ENCODE data around the gene YTHDC2. TPM values are rescaled to one million over a fixed set of nuclear protein-coding genes. Genes with fewer than 3 reads are reported as not detected.

Gene YTHDC2
- total RNA-seq, 2 experiments from 2014 or later: 33.9 to 41.7 TPM

DNA sequence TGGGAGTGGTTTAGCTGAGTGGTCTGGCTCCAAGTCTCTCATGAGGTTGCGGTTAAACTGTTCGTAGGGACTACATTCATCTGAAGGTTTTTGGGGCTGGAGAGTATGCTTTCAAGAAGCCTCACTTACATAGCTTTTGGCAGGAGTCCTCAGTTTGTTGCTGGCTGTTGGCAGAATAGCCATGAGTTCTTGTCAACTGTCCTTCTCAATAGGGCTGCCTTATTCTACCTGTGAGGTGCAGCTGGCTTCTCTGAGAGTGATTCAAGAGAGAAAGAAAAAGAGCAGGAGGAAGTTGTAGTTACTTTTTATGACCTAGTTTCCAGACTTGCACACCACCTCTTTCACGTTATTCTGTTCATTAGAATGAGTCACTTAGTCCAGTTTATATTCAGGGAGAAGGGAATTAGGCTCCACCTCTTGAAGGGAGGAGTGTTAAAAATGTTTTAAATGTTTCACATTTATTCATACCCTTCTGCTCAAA lies 33.2 kb downstream of the YTHDC2 start:
- H3K36me3 Mint-ChIP-seq (ENCODE audit: low read depth): peaks cover 75% of the 10 kb centered on the region
- H3K27ac Mint-ChIP-seq: no peak overlapping the region
- H3K27me3 Mint-ChIP-seq: no peaks in the 10 kb centered on the region
- Histone ChIP-seq H3K9me3 (ENCODE audit: control insufficient read depth in 1 of 2, insufficient read depth in 1 of 2, low read length in 2 of 2) (no peaks in the 10 kb centered on the region), H3K4me3 (ENCODE audit: low read length) (no peak overlapping the region), H3K4me1 (ENCODE audit: insufficient read depth, low read length) (no peaks in the 10 kb centered on the region), H3K27ac (ENCODE audit: low read depth in 1 of 2, low read length in 2 of 2) (no peak overlapping the region), H3K36me3 (ENCODE audit: insufficient read depth, low read length) (peaks cover 46% of the 10 kb centered on the region), H3K27me3 (ENCODE audit: control insufficient read depth in 1 of 2, insufficient read depth in 2 of 2, low read length in 2 of 2) (no peaks in the 10 kb centered on the region)
- ATAC-seq (ENCODE audit: poor library complexity) (no peak), DNase-seq (no peak)
- ChIA-PET CTCF (no interaction called here), POLR2A (no interaction called here)
- H3K4me3 Mint-ChIP-seq: no peak overlapping the region
- H3K4me1 Mint-ChIP-seq (ENCODE audit: low read depth): peaks cover 5% of the 10 kb centered on the region
- H3K9me3 Mint-ChIP-seq: no peaks in the 10 kb centered on the region
- no peak for TF ChIP-seq CTCF (IDR thresholded peaks at IDR 0.05)
- intact Hi-C loops (cut with DNase I, micrococcal nuclease): no loop called here

DNA sequence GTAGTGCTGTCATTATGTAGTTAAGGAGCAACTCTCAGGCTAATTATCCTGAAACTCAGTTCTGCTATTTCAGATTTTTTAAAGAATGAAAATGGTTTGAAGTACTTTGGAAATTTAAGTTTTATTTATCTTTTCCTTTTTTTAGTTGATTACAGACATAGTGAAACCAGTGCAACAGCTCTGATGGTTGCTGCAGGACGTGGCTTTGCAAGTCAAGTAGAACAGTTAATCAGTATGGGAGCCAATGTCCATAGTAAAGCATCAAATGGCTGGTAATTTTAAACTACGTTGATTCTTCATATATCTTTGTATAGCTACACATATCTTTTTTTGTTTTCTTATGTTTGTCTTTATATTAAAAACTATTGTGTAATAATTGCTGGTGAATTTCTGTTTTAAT lies 34.9 kb downstream of the YTHDC2 start:
- POLR2A ChIA-PET: no interaction called here

DNA sequence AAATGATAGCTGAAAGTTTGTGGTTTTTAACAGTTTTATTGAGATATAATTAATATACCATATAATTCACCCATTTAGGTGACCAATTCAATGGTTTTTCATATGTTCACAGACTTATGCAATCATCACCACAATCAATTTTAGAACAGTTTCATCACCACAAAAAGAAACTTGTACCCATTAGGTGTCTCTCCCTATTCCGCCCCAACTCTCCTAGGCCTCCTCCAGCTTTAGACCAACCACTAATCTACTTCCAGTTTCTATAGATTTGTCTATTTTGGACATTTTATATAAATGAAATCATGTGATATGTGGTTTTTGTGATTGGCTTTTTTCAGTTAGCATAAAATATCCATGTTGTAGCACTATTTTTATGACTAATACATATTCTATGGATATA lies 38.6 kb downstream of the YTHDC2 start:
- no peaks in the 10 kb centered on the region for H3K4me1 Mint-ChIP-seq (ENCODE audit: low read depth)
- intact Hi-C loops (cut with DNase I, micrococcal nuclease): no loop called here
- no peak for TF ChIP-seq CTCF (IDR thresholded peaks at IDR 0.05)

More for the DNA sequence above, 34.9 kb downstream of the YTHDC2 start:
- Mint-ChIP-seq H3K27me3 (no peaks in the 10 kb centered on the region), H3K9me3 (no peaks in the 10 kb centered on the region), H3K4me1 (ENCODE audit: low read depth) (peaks cover 5% of the 10 kb centered on the region), H3K27ac (no peak overlapping the region), H3K4me3 (no peak overlapping the region), H3K36me3 (ENCODE audit: low read depth) (peaks cover 79% of the 10 kb centered on the region)
- no peak overlapping the region for H3K4me3 ChIP-seq (ENCODE audit: low read length)
- TF ChIP-seq CTCF (IDR thresholded peaks at IDR 0.05): no peak
- intact Hi-C loops (cut with DNase I, micrococcal nuclease): no loop called here
- H3K27me3 ChIP-seq (ENCODE audit: control insufficient read depth in 1 of 2, insufficient read depth in 2 of 2, low read length in 2 of 2): no peaks in the 10 kb centered on the region
- no peaks in the 10 kb centered on the region for H3K4me1 ChIP-seq (ENCODE audit: insufficient read depth, low read length)
- ATAC-seq (ENCODE audit: poor library complexity): no peak
- no peaks in the 10 kb centered on the region for H3K9me3 ChIP-seq (ENCODE audit: control insufficient read depth in 1 of 2, insufficient read depth in 1 of 2, low read length in 2 of 2)
- H3K27ac ChIP-seq (ENCODE audit: low read depth in 1 of 2, low read length in 2 of 2): no peak overlapping the region
- H3K36me3 ChIP-seq (ENCODE audit: insufficient read depth, low read length): peaks cover 56% of the 10 kb centered on the region
- DNase-seq: no peak
- CTCF ChIA-PET: no interaction called here

More for the DNA sequence above, 38.6 kb downstream of the YTHDC2 start:
- peaks cover 76% of the 10 kb centered on the region for H3K36me3 Mint-ChIP-seq (ENCODE audit: low read depth)
- H3K9me3 Mint-ChIP-seq: no peaks in the 10 kb centered on the region
- peaks cover 60% of the 10 kb centered on the region for H3K36me3 ChIP-seq (ENCODE audit: insufficient read depth, low read length)
- no peaks in the 10 kb centered on the region for H3K9me3 ChIP-seq (ENCODE audit: control insufficient read depth in 1 of 2, insufficient read depth in 1 of 2, low read length in 2 of 2)
- H3K27me3 Mint-ChIP-seq: no peaks in the 10 kb centered on the region
- ChIA-PET CTCF (no interaction called here), POLR2A (no interaction called here)
- no peak for ATAC-seq (ENCODE audit: poor library complexity)
- no peak for DNase-seq
- no peaks in the 10 kb centered on the region for H3K27me3 ChIP-seq (ENCODE audit: control insufficient read depth in 1 of 2, insufficient read depth in 2 of 2, low read length in 2 of 2)
- H3K4me3 ChIP-seq (ENCODE audit: low read length): no peak overlapping the region
- no peak overlapping the region for H3K4me3 Mint-ChIP-seq
- H3K27ac Mint-ChIP-seq: no peak overlapping the region
- no peak overlapping the region for H3K27ac ChIP-seq (ENCODE audit: low read depth in 1 of 2, low read length in 2 of 2)
- no peaks in the 10 kb centered on the region for H3K4me1 ChIP-seq (ENCODE audit: insufficient read depth, low read length)

All from CD4-positive, alpha-beta T cell (primary cell).